Measurements from ENCODE around the gene NPNT. TPM values are rescaled to one million over a fixed set of nuclear protein-coding genes. Genes with fewer than 3 reads are reported as not detected.

NPNT gene
- total RNA-seq, 4 donors from 2014 or later = 15.6 to 53.8 (median 40.7) TPM

- H3K27ac ChIP-seq = no peak overlapping the region
- no peaks in the 10 kb centered on the region for H3K4me1 ChIP-seq
- H3K36me3 ChIP-seq = no peaks in the 10 kb centered on the region
- no peak overlapping the region for H3K4me3 ChIP-seq
- TF ChIP-seq EP300 (IDR thresholded peaks at IDR 0.05) (no peak), POLR2A (IDR thresholded peaks at IDR 0.05) (no peak), CTCF (IDR thresholded peaks at IDR 0.05) (no peak)
- 24 to 28% methylated on average over 1 of the region's 1 CpG for WGBS, 2 donors
- DNase-seq (ENCODE audit: low spot score in 2 of 2) = no peak
- H3K9me3 ChIP-seq = peaks cover 0 to 4% (median 0%) of the 10 kb centered on the region in 4 donors
- H3K27me3 ChIP-seq = no peaks in the 10 kb centered on the region
These were observed 49.3 kb downstream of the NPNT start for GRCh38 chr4:105944540-105944939.

- no peak overlapping the region for H3K27ac ChIP-seq
- H3K9me3 ChIP-seq = peaks cover 0 to 4% (median 0%) of the 10 kb centered on the region in 4 donors
- no peaks in the 10 kb centered on the region for H3K4me1 ChIP-seq
- H3K4me3 ChIP-seq = no peak overlapping the region
- WGBS, 2 donors = 81 to 91% methylated on average over 3 of the region's 3 CpGs
- TF ChIP-seq CTCF (IDR thresholded peaks at IDR 0.05) (no peak), EP300 (IDR thresholded peaks at IDR 0.05) (no peak), POLR2A (IDR thresholded peaks at IDR 0.05) (no peak)
- no peaks in the 10 kb centered on the region for H3K27me3 ChIP-seq
- no peaks in the 10 kb centered on the region for H3K36me3 ChIP-seq
- DNase-seq (ENCODE audit: low spot score in 2 of 2) = no peak
These were observed 51.5 kb downstream of the NPNT start for GRCh38 chr4:105946771-105947170.

- no peak for DNase-seq (ENCODE audit: low spot score in 2 of 2)
- H3K27ac ChIP-seq = no peak overlapping the region
- TF ChIP-seq POLR2A (IDR thresholded peaks at IDR 0.05) (no peak), CTCF (IDR thresholded peaks at IDR 0.05) (no peak), EP300 (IDR thresholded peaks at IDR 0.05) (no peak)
These were observed 55.4 kb downstream of the NPNT start for GRCh38 chr4:105950701-105951100.

GRCh38 chr4:105951198-105951597 is 55.9 kb downstream of the NPNT start:
- H3K36me3 ChIP-seq = no peaks in the 10 kb centered on the region
- no peak overlapping the region for H3K27ac ChIP-seq
- DNase-seq (ENCODE audit: low spot score in 2 of 2) = no peak
- TF ChIP-seq CTCF (IDR thresholded peaks at IDR 0.05) (no peak), POLR2A (IDR thresholded peaks at IDR 0.05) (no peak), EP300 (IDR thresholded peaks at IDR 0.05) (no peak)
- no peak overlapping the region for H3K4me3 ChIP-seq
- H3K9me3 ChIP-seq = peaks cover 0 to 4% (median 0%) of the 10 kb centered on the region in 4 donors
- 62 to 70% methylated on average over 3 of the region's 3 CpGs for WGBS, 2 donors
- H3K27me3 ChIP-seq = no peaks in the 10 kb centered on the region
- peaks cover 0 to 2% (median 0%) of the 10 kb centered on the region in 4 donors for H3K4me1 ChIP-seq

More at GRCh38 chr4:105950701-105951100, 55.4 kb downstream of the NPNT start:
- peaks cover 0 to 4% (median 0%) of the 10 kb centered on the region in 4 donors for H3K9me3 ChIP-seq
- no peaks in the 10 kb centered on the region for H3K4me1 ChIP-seq
- H3K27me3 ChIP-seq = no peaks in the 10 kb centered on the region
- H3K4me3 ChIP-seq = no peak overlapping the region
- WGBS, 2 donors = 86 to 94% methylated on average over 5 of the region's 5 CpGs
- no peaks in the 10 kb centered on the region for H3K36me3 ChIP-seq

- H3K36me3 ChIP-seq = no peaks in the 10 kb centered on the region
- H3K27ac ChIP-seq = no peak overlapping the region
- no peak overlapping the region for H3K4me3 ChIP-seq
- no peaks in the 10 kb centered on the region for H3K9me3 ChIP-seq
- 79 to 86% methylated on average over 3 of the region's 3 CpGs for WGBS, 2 donors
- peaks cover 0 to 15% (median 4%) of the 10 kb centered on the region in 4 donors for H3K4me1 ChIP-seq
- DNase-seq (ENCODE audit: low spot score in 2 of 2) = no peak
- TF ChIP-seq CTCF (IDR thresholded peaks at IDR 0.05) (no peak), EP300 (IDR thresholded peaks at IDR 0.05) (no peak), POLR2A (IDR thresholded peaks at IDR 0.05) (no peak)
- no peaks in the 10 kb centered on the region for H3K27me3 ChIP-seq
These were observed 57.3 kb downstream of the NPNT start for GRCh38 chr4:105952591-105952990.

Data from tibial nerve (tissue), 4 donors.